Colonic mucosa (tissue), 4 donors: Measurements from ENCODE around the gene CADM1. TPM values are rescaled to one million over a fixed set of nuclear protein-coding genes. Genes with fewer than 3 reads are reported as not detected.

Experiments used
- DNase-seq: peaks from one replicate; pipeline ENCODE4 v3.0.0-alpha.2; 2020
- H3K27ac ChIP-seq: fragments of 200-600 bp; one replicate; pipeline ENCODE4 v1.8.0; 2021
- H3K27me3 ChIP-seq: fragments of 200-600 bp; one replicate; pipeline ENCODE4 v1.8.0; 2021
- H3K36me3 ChIP-seq: fragments of 200-600 bp; one replicate; pipeline ENCODE4 v1.8.0; 2021
- H3K4me1 ChIP-seq: fragments of 200-600 bp; one replicate; pipeline ENCODE4 v1.8.0; 2021; ENCODE audit warnings: mild to moderate bottlenecking
- H3K4me3 ChIP-seq: fragments of 200-600 bp; one replicate; pipeline ENCODE4 v1.8.0; 2021
- H3K9ac ChIP-seq, 2 donors: one replicate each; pipeline ENCODE4 v1.7.0; 2013; ENCODE audit warnings: control low read depth in 2 of 2, low read depth in 2 of 2, low read length in 2 of 2
- H3K9me3 ChIP-seq: fragments of 200-600 bp; one replicate; pipeline ENCODE4 v1.8.0; 2021
- CTCF ChIP-seq: fragments of 200-600 bp; IDR thresholded peaks from one replicate; pipeline ENCODE4 v1.8.0; 2022; ENCODE audit warnings: antibody characterized with exemption, mild to moderate bottlenecking
- intact Hi-C: fragments of 100-400 bp; cut with DNase I; formaldehyde crosslinking; loops from one replicate; pipeline ENCODE4 v1.14.1; 2022
- total RNA-seq, 2 donors: library from RNA; stranded (reverse); fragmentation: NEBNext Ultra II Directional in 1 of 2; extraction: Animal tissue kit (Norgen Biotek cat#: 25700) in 1 of 2; gene quantifications; one replicate each; pipeline ENCODE4 v1.2.1, GENCODE V29; 2021
- donor health status: healthy.
- donor health status: DM: no; HTN: no; CAD: no.
- donor health status: DM: no; HTN: no; CAD: no.

Gene CADM1
- total RNA-seq, 2 donors from 2014 or later = 5.2 to 6.4 TPM

DNA sequence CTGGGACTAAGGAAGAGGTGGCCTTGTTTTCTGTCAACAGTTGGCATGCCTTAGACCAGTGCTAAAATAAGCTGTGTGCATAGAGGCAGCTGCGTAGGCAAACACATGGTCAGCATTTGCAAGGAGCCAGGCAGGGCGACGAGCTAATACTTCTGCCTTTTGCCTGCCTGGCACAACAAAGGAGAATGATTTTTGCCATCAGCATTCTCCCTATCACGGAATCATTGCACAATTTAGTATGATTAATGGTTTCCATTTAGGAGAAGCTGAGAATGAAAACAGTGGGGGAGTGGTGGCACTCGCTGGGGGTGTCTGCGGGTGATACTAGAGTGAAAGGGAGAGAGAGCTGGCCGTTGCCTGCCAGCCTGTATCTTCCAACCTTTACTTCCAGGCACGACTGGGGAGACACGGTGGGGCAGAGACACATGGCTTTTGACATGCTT lies 336.0 kb downstream of the CADM1 start:
- H3K4me1 ChIP-seq = no peaks in the 10 kb centered on the region
- intact Hi-C loops = no loop called here
- DNase-seq = no peak
- no peak overlapping the region for H3K9ac ChIP-seq
- H3K4me3 ChIP-seq = no peak overlapping the region
- no peaks in the 10 kb centered on the region for H3K27me3 ChIP-seq
- no peak for TF ChIP-seq CTCF
- H3K9me3 ChIP-seq = no peaks in the 10 kb centered on the region
- no peaks in the 10 kb centered on the region for H3K36me3 ChIP-seq
- H3K27ac ChIP-seq = no peak overlapping the region

GRCh38 chr11:115167456-115167855 lies 336.8 kb downstream of the CADM1 start:
- no peak overlapping the region for H3K9ac ChIP-seq
- H3K4me3 ChIP-seq = no peak overlapping the region
- no peaks in the 10 kb centered on the region for H3K27me3 ChIP-seq
- no peaks in the 10 kb centered on the region for H3K4me1 ChIP-seq
- H3K27ac ChIP-seq = no peak overlapping the region
- no peak for TF ChIP-seq CTCF
- no peaks in the 10 kb centered on the region for H3K9me3 ChIP-seq
- intact Hi-C loops = no loop called here
- DNase-seq = no peak
- no peaks in the 10 kb centered on the region for H3K36me3 ChIP-seq

DNA sequence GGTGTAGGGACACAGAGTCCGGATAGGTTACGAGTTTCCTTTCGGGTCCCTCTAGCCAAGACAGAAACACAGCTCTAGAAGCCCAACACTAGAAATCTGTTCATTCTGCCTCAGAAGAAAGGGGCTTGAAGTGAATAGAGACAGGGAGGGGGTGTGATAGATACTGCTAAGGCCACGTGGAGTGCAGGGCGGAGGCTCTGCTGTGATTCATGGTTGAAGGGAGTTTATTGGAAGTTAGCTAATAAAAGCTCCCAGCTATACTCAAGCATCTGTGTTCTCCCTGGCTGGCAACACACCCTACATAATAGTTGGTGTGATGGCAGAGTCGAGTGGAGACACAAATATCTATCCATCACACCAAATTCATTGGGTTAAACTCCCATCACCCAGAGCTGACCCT lies 337.4 kb downstream of the CADM1 start:
- H3K36me3 ChIP-seq = no peaks in the 10 kb centered on the region
- no peaks in the 10 kb centered on the region for H3K4me1 ChIP-seq
- H3K27me3 ChIP-seq = no peaks in the 10 kb centered on the region
- DNase-seq = no peak
- no peaks in the 10 kb centered on the region for H3K9me3 ChIP-seq
- no peak for TF ChIP-seq CTCF
- no peak overlapping the region for H3K9ac ChIP-seq
- H3K4me3 ChIP-seq = no peak overlapping the region
- H3K27ac ChIP-seq = no peak overlapping the region
- intact Hi-C loops = no loop called here

DNA sequence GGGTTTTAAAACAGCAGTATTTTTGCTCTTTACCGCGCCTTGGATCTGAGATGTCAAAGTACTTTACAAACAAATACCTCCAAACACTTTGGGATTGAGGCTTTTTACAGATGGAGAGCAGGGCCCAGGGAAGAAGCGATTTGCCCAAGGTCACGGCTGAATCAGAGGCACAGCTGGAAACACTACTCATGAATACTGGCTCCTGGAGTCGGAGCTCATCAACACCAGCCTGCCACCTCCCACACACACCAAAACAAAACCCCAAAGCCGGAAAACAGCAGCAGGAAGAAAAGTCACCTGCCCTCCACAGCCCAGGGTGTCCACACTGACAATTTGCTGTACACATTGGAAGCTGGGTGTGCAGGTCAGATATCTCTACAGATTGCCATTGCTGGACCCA lies 339.4 kb downstream of the CADM1 start:
- H3K4me1 ChIP-seq = no peaks in the 10 kb centered on the region
- no peak overlapping the region for H3K4me3 ChIP-seq
- intact Hi-C loops = no loop called here
- H3K27me3 ChIP-seq = no peaks in the 10 kb centered on the region
- no peak for TF ChIP-seq CTCF
- no peaks in the 10 kb centered on the region for H3K36me3 ChIP-seq
- DNase-seq = no peak
- H3K9ac ChIP-seq = no peak overlapping the region
- H3K27ac ChIP-seq = no peak overlapping the region
- no peaks in the 10 kb centered on the region for H3K9me3 ChIP-seq

- intact Hi-C loops = no loop called here
- no peaks in the 10 kb centered on the region for H3K27me3 ChIP-seq
- H3K36me3 ChIP-seq = no peaks in the 10 kb centered on the region
- no peak for DNase-seq
- no peak overlapping the region for H3K9ac ChIP-seq
- TF ChIP-seq CTCF = no peak
- H3K9me3 ChIP-seq = no peaks in the 10 kb centered on the region
- H3K4me1 ChIP-seq = no peaks in the 10 kb centered on the region
- H3K27ac ChIP-seq = no peak overlapping the region
- H3K4me3 ChIP-seq = no peak overlapping the region
Measured at GRCh38 chr11:115162919-115163318, 341.3 kb downstream of the CADM1 start.

DNA sequence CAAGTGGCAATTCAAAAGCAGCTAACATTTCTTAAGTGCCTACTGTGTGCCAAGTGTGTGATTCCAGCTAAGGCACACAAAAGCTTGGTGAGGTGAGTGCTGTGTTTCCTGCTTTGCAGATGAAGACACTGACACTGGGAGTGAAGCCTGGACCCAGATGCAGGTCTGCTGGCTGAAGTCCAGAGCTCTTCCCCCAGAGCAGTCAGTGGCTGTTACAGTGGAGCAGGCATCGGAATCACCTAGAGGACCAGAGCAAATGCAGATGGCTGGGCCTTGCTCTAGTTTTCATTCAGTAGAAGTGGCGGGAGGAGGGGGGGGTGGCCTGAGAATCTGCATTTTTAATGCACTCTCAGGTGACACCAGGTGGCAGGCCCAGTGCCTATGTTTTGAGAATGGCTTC lies 342.3 kb downstream of the CADM1 start:
- TF ChIP-seq CTCF = no peak
- Histone ChIP-seq H3K9me3 (no peaks in the 10 kb centered on the region), H3K36me3 (no peaks in the 10 kb centered on the region), H3K9ac (no peak overlapping the region), H3K4me1 (no peaks in the 10 kb centered on the region), H3K27ac (no peak overlapping the region), H3K4me3 (no peak overlapping the region), H3K27me3 (no peaks in the 10 kb centered on the region)
- intact Hi-C loops = no loop called here
- no peak for DNase-seq
